ENCODE results near the gene XPNPEP1.

The XPNPEP1 gene

GRCh38 chr10:109866168-109866994 lies 56.9 kb downstream of the XPNPEP1 start:
- Histone ChIP-seq H2AFZ (ENCODE audit: low read length) (no peak overlapping the region), H2AK5ac (ENCODE audit: low read depth, low read length) (peak overlapping the region; percentile 66), H4K8ac (ENCODE audit: low read depth, low read length) (no peak overlapping the region), H3K79me1 (ENCODE audit: low read depth, low read length) (no peaks in the 10 kb centered on the region), H3K18ac (ENCODE audit: low read length) (no peak overlapping the region), H2BK15ac (ENCODE audit: low read length) (no peak overlapping the region), H2BK12ac (ENCODE audit: low read length) (no peak overlapping the region), H3K27me3 (ENCODE audit: control insufficient read depth in 3 of 3, insufficient read depth in 3 of 3, low read depth in 1 of 3, low read length in 3 of 3) (no peaks in the 10 kb centered on the region), H3K4me3 (ENCODE audit: low read length in 2 of 2) (no peak overlapping the region), H2BK120ac (ENCODE audit: low read depth, low read length) (no peak overlapping the region), H3K14ac (ENCODE audit: low read length) (no peak overlapping the region), H3K36me3 (replicated peaks in 1 of 2; ENCODE audit: control insufficient read depth in 2 of 2, insufficient read depth in 2 of 2, low read length in 2 of 2) (peaks cover 8 to 84% of the 10 kb centered on the region in 2 donors), H3K4me2 (ENCODE audit: insufficient read depth, low read length, poor library complexity, severe bottlenecking) (no peak overlapping the region), H4K91ac (ENCODE audit: low read depth, low read length, poor library complexity) (no peak overlapping the region), H3K9ac (ENCODE audit: low read depth, low read length, poor library complexity) (no peak overlapping the region), H3K4ac (ENCODE audit: low read length) (no peak overlapping the region), H3K27ac (replicated peaks; ENCODE audit: low read length) (no peak overlapping the region), H3K23ac (ENCODE audit: low read depth, low read length, poor library complexity) (no peak overlapping the region), H2BK5ac (ENCODE audit: low read length) (no peak overlapping the region), H3K4me1 (ENCODE audit: control insufficient read depth in 2 of 2, insufficient read depth in 1 of 2, low read depth in 1 of 2, low read length in 2 of 2) (peaks cover 2 to 3% of the 10 kb centered on the region in 2 donors), H3K9me3 (replicated peaks in 1 of 2; ENCODE audit: control insufficient read depth in 2 of 2, insufficient read depth in 1 of 2, low read depth in 1 of 2, low read length in 2 of 2) (peaks cover 4 to 18% of the 10 kb centered on the region in 2 donors)
- no peak for DNase-seq (ENCODE audit: low spot score)
- WGBS, 2 donors (ENCODE audit: extremely low coverage in 2 of 2, insufficient read length in 2 of 2, insufficient replicate concordance in 1 of 2) = no CpG with 5 or more reads among the region's 8 CpGs

- peaks cover 5 to 58% of the 10 kb centered on the region in 2 donors for H3K36me3 ChIP-seq (replicated peaks in 1 of 2; ENCODE audit: control insufficient read depth in 2 of 2, insufficient read depth in 2 of 2, low read length in 2 of 2)
These were observed 59.5 kb downstream of the XPNPEP1 start for GRCh38 chr10:109863775-109864174.

GRCh38 chr10:109862738-109863137 lies 60.6 kb downstream of the XPNPEP1 start:
- no peak overlapping the region for H3K9ac ChIP-seq (ENCODE audit: low read depth, low read length, poor library complexity)
- no peak overlapping the region for H2BK12ac ChIP-seq (ENCODE audit: low read length)
- no peak overlapping the region for H2BK15ac ChIP-seq (ENCODE audit: low read length)
- no peak overlapping the region for H2AK5ac ChIP-seq (ENCODE audit: low read depth, low read length)
- no peak overlapping the region for H3K27ac ChIP-seq (replicated peaks; ENCODE audit: low read length)
- H3K27me3 ChIP-seq (ENCODE audit: control insufficient read depth in 3 of 3, insufficient read depth in 3 of 3, low read depth in 1 of 3, low read length in 3 of 3) = no peaks in the 10 kb centered on the region
- H2BK5ac ChIP-seq (ENCODE audit: low read length) = no peak overlapping the region
- no peak overlapping the region for H3K4ac ChIP-seq (ENCODE audit: low read length)
- no peaks in the 10 kb centered on the region for H3K79me1 ChIP-seq (ENCODE audit: low read depth, low read length)
- no peak overlapping the region for H3K4me2 ChIP-seq (ENCODE audit: insufficient read depth, low read length, poor library complexity, severe bottlenecking)
- no peak overlapping the region for H3K18ac ChIP-seq (ENCODE audit: low read length)
- H3K14ac ChIP-seq (ENCODE audit: low read length) = no peak overlapping the region
- H4K91ac ChIP-seq (ENCODE audit: low read depth, low read length, poor library complexity) = no peak overlapping the region
- H3K4me1 ChIP-seq (ENCODE audit: control insufficient read depth in 2 of 2, insufficient read depth in 1 of 2, low read depth in 1 of 2, low read length in 2 of 2) = peaks cover 2 to 3% of the 10 kb centered on the region in 2 donors
- H3K23ac ChIP-seq (ENCODE audit: low read depth, low read length, poor library complexity) = no peak overlapping the region
- H3K4me3 ChIP-seq (ENCODE audit: low read length in 2 of 2) = no peak overlapping the region
- H2BK120ac ChIP-seq (ENCODE audit: low read depth, low read length) = no peak overlapping the region
- no peak overlapping the region for H4K8ac ChIP-seq (ENCODE audit: low read depth, low read length)
- no peak for DNase-seq (ENCODE audit: low spot score)
- no peak overlapping the region for H2AFZ ChIP-seq (ENCODE audit: low read length)
- peaks cover 5 to 48% of the 10 kb centered on the region in 2 donors for H3K36me3 ChIP-seq (replicated peaks in 1 of 2; ENCODE audit: control insufficient read depth in 2 of 2, insufficient read depth in 2 of 2, low read length in 2 of 2)
- peaks cover 4 to 18% of the 10 kb centered on the region in 2 donors for H3K9me3 ChIP-seq (replicated peaks in 1 of 2; ENCODE audit: control insufficient read depth in 2 of 2, insufficient read depth in 1 of 2, low read depth in 1 of 2, low read length in 2 of 2)

More at GRCh38 chr10:109863775-109864174, 59.5 kb downstream of the XPNPEP1 start:
- Histone ChIP-seq H3K27ac (replicated peaks; ENCODE audit: low read length) (no peak overlapping the region), H3K27me3 (ENCODE audit: control insufficient read depth in 3 of 3, insufficient read depth in 3 of 3, low read depth in 1 of 3, low read length in 3 of 3) (no peaks in the 10 kb centered on the region), H3K4me3 (ENCODE audit: low read length in 2 of 2) (no peak overlapping the region), H4K91ac (ENCODE audit: low read depth, low read length, poor library complexity) (no peak overlapping the region), H3K4me1 (ENCODE audit: control insufficient read depth in 2 of 2, insufficient read depth in 1 of 2, low read depth in 1 of 2, low read length in 2 of 2) (peaks cover 2 to 3% of the 10 kb centered on the region in 2 donors), H3K9ac (ENCODE audit: low read depth, low read length, poor library complexity) (no peak overlapping the region), H3K4ac (ENCODE audit: low read length) (no peak overlapping the region), H2BK15ac (ENCODE audit: low read length) (no peak overlapping the region), H4K8ac (ENCODE audit: low read depth, low read length) (no peak overlapping the region), H3K14ac (ENCODE audit: low read length) (no peak overlapping the region), H2BK12ac (ENCODE audit: low read length) (no peak overlapping the region), H2BK120ac (ENCODE audit: low read depth, low read length) (no peak overlapping the region), H2BK5ac (ENCODE audit: low read length) (no peak overlapping the region), H2AK5ac (ENCODE audit: low read depth, low read length) (no peak overlapping the region), H3K18ac (ENCODE audit: low read length) (no peak overlapping the region), H3K9me3 (replicated peaks in 1 of 2; ENCODE audit: control insufficient read depth in 2 of 2, insufficient read depth in 1 of 2, low read depth in 1 of 2, low read length in 2 of 2) (peaks cover 4 to 18% of the 10 kb centered on the region in 2 donors), H2AFZ (ENCODE audit: low read length) (no peak overlapping the region), H3K79me1 (ENCODE audit: low read depth, low read length) (no peaks in the 10 kb centered on the region), H3K23ac (ENCODE audit: low read depth, low read length, poor library complexity) (no peak overlapping the region), H3K4me2 (ENCODE audit: insufficient read depth, low read length, poor library complexity, severe bottlenecking) (no peak overlapping the region)
- DNase-seq (ENCODE audit: low spot score) = no peak
- no CpG with 5 or more reads among the region's 2 CpGs for WGBS, 2 donors (ENCODE audit: extremely low coverage in 2 of 2, insufficient read length in 2 of 2, insufficient replicate concordance in 1 of 2)

- Histone ChIP-seq H3K18ac (ENCODE audit: low read length) (no peak overlapping the region), H4K8ac (ENCODE audit: low read depth, low read length) (no peak overlapping the region), H4K91ac (ENCODE audit: low read depth, low read length, poor library complexity) (no peak overlapping the region), H2AK5ac (ENCODE audit: low read depth, low read length) (no peak overlapping the region), H3K36me3 (replicated peaks in 1 of 2; ENCODE audit: control insufficient read depth in 2 of 2, insufficient read depth in 2 of 2, low read length in 2 of 2) (peaks cover 4 to 41% of the 10 kb centered on the region in 2 donors), H3K4me2 (ENCODE audit: insufficient read depth, low read length, poor library complexity, severe bottlenecking) (no peak overlapping the region), H2BK5ac (ENCODE audit: low read length) (no peak overlapping the region), H3K4me1 (ENCODE audit: control insufficient read depth in 2 of 2, insufficient read depth in 1 of 2, low read depth in 1 of 2, low read length in 2 of 2) (peaks cover 2 to 3% of the 10 kb centered on the region in 2 donors), H3K14ac (ENCODE audit: low read length) (no peak overlapping the region), H3K9me3 (replicated peaks in 1 of 2; ENCODE audit: control insufficient read depth in 2 of 2, insufficient read depth in 1 of 2, low read depth in 1 of 2, low read length in 2 of 2) (peaks cover 4 to 18% of the 10 kb centered on the region in 2 donors), H3K79me1 (ENCODE audit: low read depth, low read length) (no peaks in the 10 kb centered on the region), H3K4me3 (ENCODE audit: low read length in 2 of 2) (no peak overlapping the region), H2BK120ac (ENCODE audit: low read depth, low read length) (no peak overlapping the region), H3K9ac (ENCODE audit: low read depth, low read length, poor library complexity) (no peak overlapping the region), H3K27ac (replicated peaks; ENCODE audit: low read length) (no peak overlapping the region), H2BK15ac (ENCODE audit: low read length) (no peak overlapping the region), H2AFZ (ENCODE audit: low read length) (peak overlapping the region; percentile 62), H3K4ac (ENCODE audit: low read length) (no peak overlapping the region), H3K23ac (ENCODE audit: low read depth, low read length, poor library complexity) (no peak overlapping the region), H2BK12ac (ENCODE audit: low read length) (no peak overlapping the region), H3K27me3 (ENCODE audit: control insufficient read depth in 3 of 3, insufficient read depth in 3 of 3, low read depth in 1 of 3, low read length in 3 of 3) (no peaks in the 10 kb centered on the region)
- no CpG with 5 or more reads among the region's 6 CpGs for WGBS, 2 donors (ENCODE audit: extremely low coverage in 2 of 2, insufficient read length in 2 of 2, insufficient replicate concordance in 1 of 2)
- DNase-seq (ENCODE audit: low spot score) = no peak
These were observed 61.3 kb downstream of the XPNPEP1 start for GRCh38 chr10:109862041-109862440.
